ENCODE data around the gene FN3K.

Gene FN3K

DNA sequence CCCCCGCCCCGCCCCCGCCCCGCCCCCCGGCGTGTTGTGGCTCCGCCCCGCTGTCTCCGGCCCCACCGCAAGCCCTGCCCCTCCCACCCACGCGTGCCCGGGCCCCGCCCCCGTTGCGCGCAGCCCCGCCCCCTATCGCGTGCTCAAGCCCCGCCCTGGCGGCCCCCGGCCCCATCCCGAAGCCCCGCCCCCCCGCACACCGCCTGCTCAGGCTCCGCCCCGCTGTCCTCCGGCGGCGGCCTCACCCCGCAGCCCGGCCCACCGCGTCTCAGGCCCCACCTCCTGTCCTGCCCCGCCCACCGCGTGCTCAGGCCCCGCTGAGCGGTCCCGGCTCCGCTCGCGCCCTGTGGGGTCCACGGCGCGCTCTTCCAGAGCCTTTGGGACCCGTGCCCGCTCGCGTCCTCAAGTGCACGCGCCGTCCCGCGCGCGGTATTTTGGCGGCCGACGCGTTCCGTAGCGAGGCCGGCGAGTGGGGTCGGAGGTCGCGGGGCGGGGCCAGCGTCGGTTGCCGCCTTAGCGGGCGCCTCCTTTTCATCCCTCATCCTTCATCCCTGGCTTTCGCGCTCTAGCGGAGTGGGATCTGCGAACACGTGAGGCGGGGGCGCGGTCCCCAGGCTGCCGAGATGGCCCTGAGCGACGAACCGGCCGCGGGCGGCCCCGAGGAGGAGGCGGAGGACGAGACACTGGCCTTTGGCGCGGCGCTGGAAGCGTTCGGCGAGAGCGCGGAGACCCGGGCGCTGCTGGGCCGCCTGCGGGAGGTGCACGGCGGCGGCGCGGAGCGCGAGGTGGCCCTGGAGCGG, 16.4 kb downstream of the FN3K start, which contains the start of gene TBCD (continued):
- TF ChIP-seq, protein P1, sequence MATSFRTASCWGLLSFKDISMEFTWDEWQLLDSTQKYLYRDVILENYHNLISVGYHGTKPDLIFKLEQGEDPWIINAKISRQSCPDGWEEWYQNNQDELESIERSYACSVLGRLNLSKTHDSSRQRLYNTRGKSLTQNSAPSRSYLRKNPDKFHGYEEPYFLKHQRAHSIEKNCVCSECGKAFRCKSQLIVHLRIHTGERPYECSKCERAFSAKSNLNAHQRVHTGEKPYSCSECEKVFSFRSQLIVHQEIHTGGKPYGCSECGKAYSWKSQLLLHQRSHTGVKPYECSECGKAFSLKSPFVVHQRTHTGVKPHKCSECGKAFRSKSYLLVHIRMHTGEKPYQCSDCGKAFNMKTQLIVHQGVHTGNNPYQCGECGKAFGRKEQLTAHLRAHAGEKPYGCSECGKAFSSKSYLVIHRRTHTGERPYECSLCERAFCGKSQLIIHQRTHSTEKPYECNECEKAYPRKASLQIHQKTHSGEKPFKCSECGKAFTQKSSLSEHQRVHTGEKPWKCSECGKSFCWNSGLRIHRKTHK (tag by site-specific recombination; IDR thresholded peaks at IDR 0.05) = no peak
- TF ChIP-seq ZFP3 (tag by site-specific recombination; IDR thresholded peaks at IDR 0.05; ENCODE audit: low read depth) (no peak), ZNF514 (tag by site-specific recombination; IDR thresholded peaks at IDR 0.05) (no peak), ZNF23 (tag by site-specific recombination; IDR thresholded peaks at IDR 0.05; ENCODE audit: borderline replicate concordance) (no peak), ZNF670 (tag by site-specific recombination; IDR thresholded peaks at IDR 0.05; ENCODE audit: low read depth) (no peak), ZNF76 (tag by site-specific recombination; IDR thresholded peaks at IDR 0.05; ENCODE audit: borderline replicate concordance, low read depth) (peak; percentile 77), KLF7 (tag by site-specific recombination; IDR thresholded peaks at IDR 0.05; ENCODE audit: borderline replicate concordance) (peak; percentile 88), ZNF830 (tag by site-specific recombination; IDR thresholded peaks at IDR 0.05; ENCODE audit: low read depth) (no peak), KLF16 (tag by site-specific recombination; IDR thresholded peaks at IDR 0.05) (peak; percentile 90), ZNF324 (tag by site-specific recombination; IDR thresholded peaks at IDR 0.05) (peak; percentile 85), ZNF473 (tag by site-specific recombination; IDR thresholded peaks at IDR 0.05) (no peak), GLIS2 (tag by site-specific recombination; IDR thresholded peaks at IDR 0.05) (peak; percentile 81), ZNF791 (tag by site-specific recombination; IDR thresholded peaks at IDR 0.05) (no peak), YY1 (tag by site-specific recombination; IDR thresholded peaks at IDR 0.05) (peak; percentile 35; the same call in 1 of the 2 replicates)
- TF ChIP-seq, protein P2, sequence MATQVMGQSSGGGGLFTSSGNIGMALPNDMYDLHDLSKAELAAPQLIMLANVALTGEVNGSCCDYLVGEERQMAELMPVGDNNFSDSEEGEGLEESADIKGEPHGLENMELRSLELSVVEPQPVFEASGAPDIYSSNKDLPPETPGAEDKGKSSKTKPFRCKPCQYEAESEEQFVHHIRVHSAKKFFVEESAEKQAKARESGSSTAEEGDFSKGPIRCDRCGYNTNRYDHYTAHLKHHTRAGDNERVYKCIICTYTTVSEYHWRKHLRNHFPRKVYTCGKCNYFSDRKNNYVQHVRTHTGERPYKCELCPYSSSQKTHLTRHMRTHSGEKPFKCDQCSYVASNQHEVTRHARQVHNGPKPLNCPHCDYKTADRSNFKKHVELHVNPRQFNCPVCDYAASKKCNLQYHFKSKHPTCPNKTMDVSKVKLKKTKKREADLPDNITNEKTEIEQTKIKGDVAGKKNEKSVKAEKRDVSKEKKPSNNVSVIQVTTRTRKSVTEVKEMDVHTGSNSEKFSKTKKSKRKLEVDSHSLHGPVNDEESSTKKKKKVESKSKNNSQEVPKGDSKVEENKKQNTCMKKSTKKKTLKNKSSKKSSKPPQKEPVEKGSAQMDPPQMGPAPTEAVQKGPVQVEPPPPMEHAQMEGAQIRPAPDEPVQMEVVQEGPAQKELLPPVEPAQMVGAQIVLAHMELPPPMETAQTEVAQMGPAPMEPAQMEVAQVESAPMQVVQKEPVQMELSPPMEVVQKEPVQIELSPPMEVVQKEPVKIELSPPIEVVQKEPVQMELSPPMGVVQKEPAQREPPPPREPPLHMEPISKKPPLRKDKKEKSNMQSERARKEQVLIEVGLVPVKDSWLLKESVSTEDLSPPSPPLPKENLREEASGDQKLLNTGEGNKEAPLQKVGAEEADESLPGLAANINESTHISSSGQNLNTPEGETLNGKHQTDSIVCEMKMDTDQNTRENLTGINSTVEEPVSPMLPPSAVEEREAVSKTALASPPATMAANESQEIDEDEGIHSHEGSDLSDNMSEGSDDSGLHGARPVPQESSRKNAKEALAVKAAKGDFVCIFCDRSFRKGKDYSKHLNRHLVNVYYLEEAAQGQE (tag by site-specific recombination; IDR thresholded peaks at IDR 0.05) = peak; percentile 44; the same call in 1 of the 2 replicates
- TF ChIP-seq, protein P3, sequence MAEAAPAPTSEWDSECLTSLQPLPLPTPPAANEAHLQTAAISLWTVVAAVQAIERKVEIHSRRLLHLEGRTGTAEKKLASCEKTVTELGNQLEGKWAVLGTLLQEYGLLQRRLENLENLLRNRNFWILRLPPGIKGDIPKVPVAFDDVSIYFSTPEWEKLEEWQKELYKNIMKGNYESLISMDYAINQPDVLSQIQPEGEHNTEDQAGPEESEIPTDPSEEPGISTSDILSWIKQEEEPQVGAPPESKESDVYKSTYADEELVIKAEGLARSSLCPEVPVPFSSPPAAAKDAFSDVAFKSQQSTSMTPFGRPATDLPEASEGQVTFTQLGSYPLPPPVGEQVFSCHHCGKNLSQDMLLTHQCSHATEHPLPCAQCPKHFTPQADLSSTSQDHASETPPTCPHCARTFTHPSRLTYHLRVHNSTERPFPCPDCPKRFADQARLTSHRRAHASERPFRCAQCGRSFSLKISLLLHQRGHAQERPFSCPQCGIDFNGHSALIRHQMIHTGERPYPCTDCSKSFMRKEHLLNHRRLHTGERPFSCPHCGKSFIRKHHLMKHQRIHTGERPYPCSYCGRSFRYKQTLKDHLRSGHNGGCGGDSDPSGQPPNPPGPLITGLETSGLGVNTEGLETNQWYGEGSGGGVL (tag by site-specific recombination; IDR thresholded peaks at IDR 0.05) = no peak
- TF ChIP-seq, protein P4, sequence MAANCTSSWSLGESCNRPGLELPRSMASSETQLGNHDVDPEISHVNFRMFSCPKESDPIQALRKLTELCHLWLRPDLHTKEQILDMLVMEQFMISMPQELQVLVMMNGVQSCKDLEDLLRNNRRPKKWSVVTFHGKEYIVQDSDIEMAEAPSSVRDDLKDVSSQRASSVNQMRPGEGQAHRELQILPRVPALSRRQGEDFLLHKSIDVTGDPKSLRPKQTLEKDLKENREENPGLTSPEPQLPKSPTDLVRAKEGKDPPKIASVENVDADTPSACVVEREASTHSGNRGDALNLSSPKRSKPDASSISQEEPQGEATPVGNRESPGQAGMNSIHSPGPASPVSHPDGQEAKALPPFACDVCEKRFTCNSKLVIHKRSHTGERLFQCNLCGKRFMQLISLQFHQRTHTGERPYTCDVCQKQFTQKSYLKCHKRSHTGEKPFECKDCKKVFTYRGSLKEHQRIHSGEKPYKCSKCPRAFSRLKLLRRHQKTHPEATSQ (tag by site-specific recombination; IDR thresholded peaks at IDR 0.05) = peak; percentile 88; the same call in 1 of the 2 replicates
- TF ChIP-seq, protein P5, sequence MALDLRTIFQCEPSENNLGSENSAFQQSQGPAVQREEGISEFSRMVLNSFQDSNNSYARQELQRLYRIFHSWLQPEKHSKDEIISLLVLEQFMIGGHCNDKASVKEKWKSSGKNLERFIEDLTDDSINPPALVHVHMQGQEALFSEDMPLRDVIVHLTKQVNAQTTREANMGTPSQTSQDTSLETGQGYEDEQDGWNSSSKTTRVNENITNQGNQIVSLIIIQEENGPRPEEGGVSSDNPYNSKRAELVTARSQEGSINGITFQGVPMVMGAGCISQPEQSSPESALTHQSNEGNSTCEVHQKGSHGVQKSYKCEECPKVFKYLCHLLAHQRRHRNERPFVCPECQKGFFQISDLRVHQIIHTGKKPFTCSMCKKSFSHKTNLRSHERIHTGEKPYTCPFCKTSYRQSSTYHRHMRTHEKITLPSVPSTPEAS (tag by site-specific recombination; IDR thresholded peaks at IDR 0.05) = no peak
- TF ChIP-seq, protein P6, sequence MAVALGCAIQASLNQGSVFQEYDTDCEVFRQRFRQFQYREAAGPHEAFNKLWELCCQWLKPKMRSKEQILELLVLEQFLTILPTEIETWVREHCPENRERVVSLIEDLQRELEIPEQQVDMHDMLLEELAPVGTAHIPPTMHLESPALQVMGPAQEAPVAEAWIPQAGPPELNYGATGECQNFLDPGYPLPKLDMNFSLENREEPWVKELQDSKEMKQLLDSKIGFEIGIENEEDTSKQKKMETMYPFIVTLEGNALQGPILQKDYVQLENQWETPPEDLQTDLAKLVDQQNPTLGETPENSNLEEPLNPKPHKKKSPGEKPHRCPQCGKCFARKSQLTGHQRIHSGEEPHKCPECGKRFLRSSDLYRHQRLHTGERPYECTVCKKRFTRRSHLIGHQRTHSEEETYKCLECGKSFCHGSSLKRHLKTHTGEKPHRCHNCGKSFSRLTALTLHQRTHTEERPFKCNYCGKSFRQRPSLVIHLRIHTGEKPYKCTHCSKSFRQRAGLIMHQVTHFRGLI (tag by site-specific recombination; IDR thresholded peaks at IDR 0.05) = no peak
- TF ChIP-seq, protein P7, sequence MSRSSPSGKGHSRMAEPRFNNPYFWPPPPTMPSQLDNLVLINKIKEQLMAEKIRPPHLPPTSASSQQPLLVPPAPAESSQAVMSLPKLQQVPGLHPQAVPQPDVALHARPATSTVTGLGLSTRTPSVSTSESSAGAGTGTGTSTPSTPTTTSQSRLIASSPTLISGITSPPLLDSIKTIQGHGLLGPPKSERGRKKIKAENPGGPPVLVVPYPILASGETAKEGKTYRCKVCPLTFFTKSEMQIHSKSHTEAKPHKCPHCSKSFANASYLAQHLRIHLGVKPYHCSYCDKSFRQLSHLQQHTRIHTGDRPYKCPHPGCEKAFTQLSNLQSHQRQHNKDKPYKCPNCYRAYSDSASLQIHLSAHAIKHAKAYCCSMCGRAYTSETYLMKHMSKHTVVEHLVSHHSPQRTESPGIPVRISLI (tag by site-specific recombination; IDR thresholded peaks at IDR 0.05) = no peak
- TF ChIP-seq, protein P8, sequence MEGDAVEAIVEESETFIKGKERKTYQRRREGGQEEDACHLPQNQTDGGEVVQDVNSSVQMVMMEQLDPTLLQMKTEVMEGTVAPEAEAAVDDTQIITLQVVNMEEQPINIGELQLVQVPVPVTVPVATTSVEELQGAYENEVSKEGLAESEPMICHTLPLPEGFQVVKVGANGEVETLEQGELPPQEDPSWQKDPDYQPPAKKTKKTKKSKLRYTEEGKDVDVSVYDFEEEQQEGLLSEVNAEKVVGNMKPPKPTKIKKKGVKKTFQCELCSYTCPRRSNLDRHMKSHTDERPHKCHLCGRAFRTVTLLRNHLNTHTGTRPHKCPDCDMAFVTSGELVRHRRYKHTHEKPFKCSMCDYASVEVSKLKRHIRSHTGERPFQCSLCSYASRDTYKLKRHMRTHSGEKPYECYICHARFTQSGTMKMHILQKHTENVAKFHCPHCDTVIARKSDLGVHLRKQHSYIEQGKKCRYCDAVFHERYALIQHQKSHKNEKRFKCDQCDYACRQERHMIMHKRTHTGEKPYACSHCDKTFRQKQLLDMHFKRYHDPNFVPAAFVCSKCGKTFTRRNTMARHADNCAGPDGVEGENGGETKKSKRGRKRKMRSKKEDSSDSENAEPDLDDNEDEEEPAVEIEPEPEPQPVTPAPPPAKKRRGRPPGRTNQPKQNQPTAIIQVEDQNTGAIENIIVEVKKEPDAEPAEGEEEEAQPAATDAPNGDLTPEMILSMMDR (tag by site-specific recombination; IDR thresholded peaks at IDR 0.05) = 0 out of 2 replicates have a peak, but pooled peaks have one; percentile 12
- TF ChIP-seq, protein P9, sequence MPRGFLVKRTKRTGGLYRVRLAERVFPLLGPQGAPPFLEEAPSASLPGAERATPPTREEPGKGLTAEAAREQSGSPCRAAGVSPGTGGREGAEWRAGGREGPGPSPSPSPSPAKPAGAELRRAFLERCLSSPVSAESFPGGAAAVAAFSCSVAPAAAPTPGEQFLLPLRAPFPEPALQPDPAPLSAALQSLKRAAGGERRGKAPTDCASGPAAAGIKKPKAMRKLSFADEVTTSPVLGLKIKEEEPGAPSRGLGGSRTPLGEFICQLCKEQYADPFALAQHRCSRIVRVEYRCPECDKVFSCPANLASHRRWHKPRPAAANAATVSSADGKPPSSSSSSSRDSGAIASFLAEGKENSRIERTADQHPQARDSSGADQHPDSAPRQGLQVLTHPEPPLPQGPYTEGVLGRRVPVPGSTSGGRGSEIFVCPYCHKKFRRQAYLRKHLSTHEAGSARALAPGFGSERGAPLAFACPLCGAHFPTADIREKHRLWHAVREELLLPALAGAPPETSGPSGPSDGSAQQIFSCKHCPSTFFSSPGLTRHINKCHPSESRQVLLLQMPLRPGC (tag by site-specific recombination; IDR thresholded peaks at IDR 0.05) = peak; percentile 76

Measured in HEK293 (cell line).